HS-27A (cell line): ENCODE data around the gene TACO1.

Experiments used
- DNase-seq: peaks from one replicate; pipeline ENCODE4 v3.0.0-alpha.2; 2012; ENCODE audit warnings: low read depth, missing footprints

Gene TACO1

DNA sequence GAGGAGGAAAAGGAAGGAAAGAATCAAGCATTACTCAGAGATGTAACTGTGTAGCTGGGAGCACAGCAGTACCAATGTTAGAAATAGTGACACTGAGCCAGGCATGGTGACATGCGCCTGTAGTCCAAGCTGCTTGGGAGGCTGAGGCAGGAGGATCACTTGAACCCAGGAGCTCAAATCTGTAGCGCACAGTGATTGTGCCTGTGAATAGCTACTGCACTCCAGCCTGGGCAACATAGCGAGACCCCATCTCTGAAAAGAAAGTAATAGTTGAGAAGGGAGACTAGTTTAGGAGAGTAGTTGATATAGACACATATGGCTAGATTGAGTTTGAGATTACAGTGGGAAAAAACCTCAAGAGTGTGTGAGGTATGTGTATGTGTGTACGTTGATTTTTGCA, 39.3 kb downstream of the TACO1 start:
- no peak for DNase-seq

DNA sequence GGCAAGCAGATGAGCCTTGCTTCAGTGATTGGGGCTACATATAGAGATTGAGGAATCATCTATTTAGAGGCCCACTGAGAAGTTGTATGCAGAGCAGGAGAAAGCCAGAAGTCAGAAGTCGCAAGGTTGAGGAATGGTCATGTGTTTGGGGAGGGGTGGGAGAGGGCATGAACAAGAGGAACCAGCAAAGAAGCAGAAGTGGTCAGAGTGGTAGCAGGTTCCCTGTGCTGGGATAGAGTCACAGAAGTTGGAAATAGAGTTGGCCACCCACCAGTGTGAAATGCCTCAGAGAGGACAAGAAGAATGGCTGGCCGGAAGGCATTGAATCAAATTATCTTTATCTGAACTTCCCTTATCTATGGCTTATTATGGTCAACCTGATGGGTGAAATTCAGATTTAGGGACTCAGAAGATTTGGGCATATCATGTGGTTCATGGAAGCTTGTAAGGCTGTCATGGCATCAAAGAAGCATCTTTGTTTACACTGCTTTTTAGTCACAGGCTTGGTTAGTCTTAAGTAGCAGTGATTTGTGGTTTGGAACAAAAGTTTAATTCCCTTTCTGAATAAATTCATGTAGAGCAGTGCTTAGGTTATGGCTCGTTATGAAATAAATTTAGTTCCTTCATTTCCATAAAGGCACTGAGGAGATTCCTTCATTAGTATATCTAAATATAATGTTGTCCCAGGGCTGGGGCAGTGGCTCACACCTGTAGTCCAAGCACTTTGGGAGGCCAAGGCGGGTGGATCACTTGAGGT, 41.2 kb downstream of the TACO1 start:
- DNase-seq, result no peak

DNA sequence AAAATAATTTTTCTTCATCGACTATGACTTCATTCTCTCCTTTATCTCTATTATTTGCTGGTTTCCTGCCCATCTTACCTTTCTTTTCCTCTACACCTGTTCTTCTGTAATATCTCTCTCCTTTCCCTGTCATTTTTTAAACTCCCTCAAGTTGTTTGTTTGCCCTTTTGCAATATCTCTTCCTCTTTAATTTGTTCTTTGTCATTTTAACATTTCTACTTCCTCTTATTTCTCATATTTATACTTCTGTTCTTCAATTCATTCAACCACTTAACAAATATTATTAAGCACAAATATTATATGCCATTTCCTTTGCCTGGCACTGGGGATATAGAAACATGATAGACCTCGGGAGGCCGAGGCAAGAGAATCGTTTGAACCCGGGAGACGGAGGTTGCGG, 44.2 kb downstream of the TACO1 start:
- DNase-seq, result no peak

DNA sequence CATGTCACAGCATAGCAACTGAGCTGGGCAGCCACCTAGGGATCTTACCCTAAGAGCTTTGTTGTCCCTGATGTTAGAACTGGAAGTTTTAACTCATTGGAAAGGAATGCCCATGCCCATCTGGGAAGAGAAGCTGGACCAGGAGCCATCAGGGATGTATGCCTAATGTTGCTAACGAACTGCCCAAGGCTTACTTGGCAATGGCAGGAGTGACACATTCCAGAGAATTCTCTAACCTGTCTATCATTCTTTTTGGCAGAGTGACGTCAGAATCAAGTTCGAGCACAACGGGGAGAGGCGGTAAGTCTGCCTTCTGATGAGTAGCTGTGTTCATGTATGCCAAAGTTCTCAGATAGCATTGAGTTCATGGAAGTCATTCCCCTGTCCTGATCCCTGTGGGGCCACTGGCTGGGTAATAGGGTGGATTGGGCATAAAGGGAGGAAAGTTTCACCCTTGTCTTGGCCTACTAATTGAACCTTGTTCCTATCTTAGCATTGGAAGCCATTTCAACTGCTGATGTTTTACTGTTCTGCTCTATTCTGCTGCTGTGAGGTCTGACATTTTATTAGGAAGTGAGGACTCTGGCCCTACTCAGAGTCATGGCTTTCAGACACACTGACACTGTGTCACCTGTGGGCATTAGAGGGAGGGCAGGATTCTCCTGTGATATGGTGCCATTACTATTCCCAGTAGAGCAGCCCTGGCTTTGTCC, 45.2 kb downstream of the TACO1 start:
- DNase-seq, result no peak

DNA sequence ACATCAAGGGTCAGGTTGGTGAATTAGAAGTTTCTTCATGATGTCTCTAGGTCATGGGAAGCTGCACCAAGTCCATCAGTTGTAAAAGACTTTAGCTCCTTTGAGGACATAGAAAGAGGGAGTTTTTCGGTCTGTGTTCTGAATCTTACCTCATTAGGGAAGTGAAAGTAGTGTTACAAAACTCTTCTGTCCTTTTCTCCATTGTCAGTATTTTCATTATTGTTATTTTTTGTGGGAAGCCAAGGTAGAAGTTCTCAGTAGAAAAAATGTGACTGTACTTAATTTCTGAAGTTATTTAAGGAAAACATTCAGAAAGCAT, 45.8 kb downstream of the TACO1 start:
- DNase-seq, result no peak

DNA sequence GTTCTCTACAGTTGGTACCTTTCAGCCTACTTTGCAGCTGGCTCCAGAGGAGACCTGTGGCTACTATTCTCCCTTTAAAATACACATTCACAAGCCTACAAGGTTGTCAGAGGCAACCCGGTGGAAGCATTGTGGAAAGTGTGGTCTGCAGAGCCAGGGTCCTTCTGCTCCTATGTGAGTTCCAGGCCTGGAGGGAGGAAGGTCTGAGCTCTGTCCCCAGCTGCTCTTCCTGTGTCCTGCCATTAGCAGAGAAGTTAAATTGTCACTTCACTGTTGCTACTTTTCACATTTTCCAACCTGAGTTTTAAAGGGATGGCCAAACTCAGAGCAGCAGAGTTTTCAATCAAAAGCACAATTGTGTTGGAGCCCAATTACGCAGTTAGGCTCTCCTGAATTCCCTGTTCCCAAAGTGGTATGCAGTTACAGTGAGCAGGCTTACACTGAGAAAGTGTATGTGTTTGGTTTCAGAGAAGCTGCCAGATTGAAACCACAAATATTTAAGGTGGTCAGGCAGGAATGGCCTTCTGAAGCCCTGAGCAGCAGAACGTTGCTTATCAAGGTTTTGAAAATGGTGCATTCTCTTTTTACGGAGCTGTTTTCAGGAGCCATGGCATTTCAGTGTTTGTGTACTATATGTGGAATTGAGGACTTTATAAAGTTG, 46.5 kb downstream of the TACO1 start:
- no peak for DNase-seq

DNA sequence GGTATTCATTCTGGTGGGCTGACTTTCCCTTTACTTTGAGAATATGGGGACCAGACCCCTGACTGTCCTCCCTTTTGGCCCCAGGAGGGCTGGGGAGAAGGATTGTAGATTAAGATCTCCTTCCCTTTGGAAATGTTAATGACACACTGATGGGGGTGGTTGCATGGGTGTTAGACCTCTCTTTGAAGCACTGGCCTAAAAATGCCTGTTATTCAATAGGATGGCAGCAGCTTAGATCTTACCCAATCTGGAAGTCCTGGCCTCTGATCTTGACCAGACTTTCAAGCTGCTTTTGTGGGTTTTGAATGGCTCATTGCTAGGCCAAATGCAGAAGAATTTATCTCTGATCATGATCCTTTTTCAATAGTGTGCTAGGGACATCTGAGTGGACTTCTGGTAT, 47.2 kb downstream of the TACO1 start:
- DNase-seq, result no peak

DNA sequence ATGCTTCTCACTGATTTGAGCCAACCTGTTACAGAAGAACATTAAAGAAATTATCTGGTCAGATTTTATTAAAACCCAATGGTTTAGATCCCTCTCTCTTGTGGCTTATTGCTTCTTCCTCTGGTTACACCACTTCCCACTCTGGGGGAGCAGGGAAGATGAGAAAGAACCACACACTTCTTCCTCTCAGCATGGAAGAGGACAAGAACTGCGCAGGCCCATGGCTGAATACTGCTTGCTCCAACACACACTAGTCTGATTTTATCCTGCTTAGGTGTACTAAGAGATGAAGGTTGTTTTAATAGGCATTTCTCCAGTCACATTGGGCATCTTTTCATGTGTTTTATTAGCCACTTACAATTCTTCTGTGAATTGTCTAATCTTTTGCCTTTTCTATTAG, 49.1 kb downstream of the TACO1 start:
- DNase-seq, result no peak

DNA sequence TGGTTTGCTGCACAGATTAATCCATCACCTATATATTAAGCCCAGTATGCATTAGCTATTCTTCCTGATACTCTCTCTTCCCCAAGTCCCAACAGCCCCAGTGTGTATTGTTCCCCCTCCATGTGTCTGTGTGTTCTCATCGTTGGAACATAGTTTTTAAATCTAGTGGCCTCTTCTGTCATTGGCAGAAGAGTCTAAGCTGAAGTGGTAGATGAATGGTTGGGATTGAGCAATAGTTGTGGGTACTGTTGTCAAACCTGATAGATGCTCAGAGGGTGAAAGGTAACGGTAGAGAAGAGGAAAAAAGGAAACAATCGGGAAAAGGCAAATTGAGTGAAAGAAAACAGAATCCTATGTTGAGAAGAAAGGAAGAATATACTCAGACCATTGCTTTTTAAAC, 51.4 kb downstream of the TACO1 start:
- no peak for DNase-seq

DNA sequence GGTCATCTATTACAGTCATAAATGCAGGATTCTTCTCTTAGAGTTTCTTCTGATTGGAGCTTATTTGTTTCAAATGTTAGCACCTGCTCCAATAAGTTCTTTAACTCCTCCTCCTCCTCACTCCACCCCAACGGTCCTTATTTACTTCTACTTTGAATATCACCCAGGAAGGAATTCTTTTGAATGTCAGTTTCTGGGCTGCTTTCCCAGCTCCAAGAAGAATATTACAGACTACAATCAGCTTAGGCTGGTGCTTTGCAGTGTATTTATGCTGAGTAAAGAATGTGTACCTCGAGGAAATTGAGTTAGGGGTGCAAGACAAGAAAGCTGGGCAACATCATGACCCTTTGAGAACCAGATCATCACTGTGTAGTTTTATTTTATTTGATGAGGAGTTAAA, 52.4 kb downstream of the TACO1 start:
- no peak for DNase-seq

DNA sequence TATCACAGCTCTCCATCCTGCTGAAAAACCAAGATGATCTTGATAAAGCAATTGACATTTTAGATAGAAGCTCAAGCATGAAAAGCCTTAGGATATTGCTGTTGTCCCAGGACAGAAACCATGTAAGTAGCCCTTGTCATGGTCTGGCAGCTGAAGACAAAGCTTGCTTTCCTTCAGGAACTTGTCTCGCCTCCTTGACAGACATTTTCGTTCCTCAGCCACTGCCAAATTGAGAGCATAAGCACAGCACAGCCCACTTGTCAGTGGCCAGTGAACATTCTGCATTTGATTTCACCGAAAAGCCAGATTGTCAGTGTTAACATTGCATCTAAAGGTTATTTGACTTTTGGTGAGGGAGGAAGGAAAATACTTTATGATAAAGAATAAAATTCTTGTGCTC, 57.1 kb downstream of the TACO1 start:
- DNase-seq, result no peak
